Measurements from ENCODE around the gene ATP23. TPM values are rescaled to one million over a fixed set of nuclear protein-coding genes. Genes with fewer than 3 reads are reported as not detected.

Gene ATP23
- total and polyA plus RNA-seq, 10 of the 15 experiments (the other 5 are each of a cell fraction or from before 2014, with no cell fraction given): 1.6 to 28.1 (median 15.1) TPM

DNA sequence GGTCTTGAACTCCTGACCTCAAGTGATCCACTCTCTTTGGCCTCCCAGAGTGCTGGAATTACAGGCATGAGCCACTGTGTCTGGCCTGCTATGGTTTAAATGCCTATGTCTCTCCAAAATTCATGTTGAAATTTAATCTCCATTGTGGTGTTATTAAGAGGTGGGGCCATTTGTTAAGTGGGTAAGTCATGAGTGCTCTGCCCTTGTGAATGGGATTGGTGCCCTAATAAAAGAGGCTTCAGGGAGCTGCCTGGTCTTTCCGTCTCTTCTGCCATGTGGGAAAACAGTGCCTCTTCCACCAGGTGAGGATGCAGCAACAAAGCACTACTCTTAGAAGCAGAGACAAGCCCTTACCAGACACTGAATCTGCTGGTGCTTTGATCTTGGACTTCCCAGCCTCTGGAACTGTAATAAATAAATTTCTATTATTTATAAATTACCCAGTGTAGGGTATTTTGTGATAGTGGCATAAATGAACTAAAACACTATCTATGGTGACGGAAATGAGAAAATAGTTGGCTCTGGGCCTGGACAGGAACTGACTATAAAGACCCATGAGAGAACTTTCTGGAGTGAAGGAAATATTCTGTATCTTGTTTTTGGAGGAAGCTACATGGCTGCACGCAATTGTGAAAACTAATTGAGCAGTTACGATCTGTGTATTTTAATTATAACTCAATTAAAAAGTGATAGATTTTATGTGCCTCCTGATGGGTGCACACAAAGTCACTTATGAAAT is 12.1 kb upstream of the ATP23 start:
- no peak overlapping the region for H3K4me3 ChIP-seq
- SMC1A ChIA-PET (ENCODE audit: uncharacterized antibody, unreplicated experiment): interaction anchor here (0.6 kb wide), 1 partner anchor 1970 kb away, joined by 3 read pairs; no protein-coding TSS in a partner anchor
- H3K36me3 ChIP-seq (ENCODE audit: control insufficient read depth in 2 of 2, insufficient read depth in 2 of 2, low read length in 1 of 2): no peaks in the 10 kb centered on the region
- RAD21 ChIA-PET (ENCODE audit: unreplicated experiment): no interaction called here
- TF ChIP-seq SMC3 (IDR thresholded peaks at IDR 0.05; ENCODE audit: borderline replicate concordance, low read length) (no peak), SMARCA5 (IDR thresholded peaks at IDR 0.05) (no peak), KDM1A (IDR thresholded peaks at IDR 0.05; ENCODE audit: borderline replicate concordance) (no peak), TCF7 (IDR thresholded peaks at IDR 0.05; ENCODE audit: borderline replicate concordance) (no peak)
- TF ChIP-seq, protein P1, sequence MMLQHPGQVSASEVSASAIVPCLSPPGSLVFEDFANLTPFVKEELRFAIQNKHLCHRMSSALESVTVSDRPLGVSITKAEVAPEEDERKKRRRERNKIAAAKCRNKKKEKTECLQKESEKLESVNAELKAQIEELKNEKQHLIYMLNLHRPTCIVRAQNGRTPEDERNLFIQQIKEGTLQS (IDR thresholded peaks at IDR 0.05; ENCODE audit: borderline replicate concordance, extremely low read depth, low read depth, low read length): no peak
- H3K79me2 ChIP-seq (ENCODE audit: control insufficient read depth, insufficient read depth, low read length): no peaks in the 10 kb centered on the region
- BruUV-seq (replicated peaks): no TSS peak
- no peaks in the 10 kb centered on the region for H3K4me1 ChIP-seq (ENCODE audit: control insufficient read depth, insufficient read depth, low read length)
- ATAC-seq (no peak), DNase-seq (ENCODE audit: low read depth, low spot score) (no peak), FAIRE-seq (no peak)
- 95% methylated on average over 4 of the region's 4 CpGs for WGBS (ENCODE audit: insufficient coverage, insufficient replicate concordance, low lambda C conversion rate, missing lambda C conversion rate)
- no peak overlapping the region for H3K27ac ChIP-seq (ENCODE audit: control insufficient read depth, insufficient read depth)
- CTCF ChIA-PET: no interaction called here
- POLR2A ChIA-PET: no interaction called here
- no peaks in the 10 kb centered on the region for H4K20me1 ChIP-seq (ENCODE audit: control insufficient read depth, insufficient read depth)
- H3K27me3 ChIP-seq (replicated peaks in 1 of 2; ENCODE audit: control insufficient read depth in 2 of 2, insufficient read depth in 2 of 2, low read length in 1 of 2): no peaks in the 10 kb centered on the region
- H3K4me2 ChIP-seq (ENCODE audit: control insufficient read depth, insufficient read depth): no peak overlapping the region
- no peak overlapping the region for H2AFZ ChIP-seq (ENCODE audit: control insufficient read depth, low read depth, low read length)
- H3K9me3 ChIP-seq (replicated peaks; ENCODE audit: control insufficient read depth, insufficient read depth, low read length): no peaks in the 10 kb centered on the region
- intact Hi-C loops (cut with micrococcal nuclease; ENCODE audit: unreplicated experiment): no loop called here
- H3K9ac ChIP-seq (ENCODE audit: control insufficient read depth, insufficient read depth, low read length): no peak overlapping the region
- in situ Hi-C loops (cut with MboI): no loop called here

DNA sequence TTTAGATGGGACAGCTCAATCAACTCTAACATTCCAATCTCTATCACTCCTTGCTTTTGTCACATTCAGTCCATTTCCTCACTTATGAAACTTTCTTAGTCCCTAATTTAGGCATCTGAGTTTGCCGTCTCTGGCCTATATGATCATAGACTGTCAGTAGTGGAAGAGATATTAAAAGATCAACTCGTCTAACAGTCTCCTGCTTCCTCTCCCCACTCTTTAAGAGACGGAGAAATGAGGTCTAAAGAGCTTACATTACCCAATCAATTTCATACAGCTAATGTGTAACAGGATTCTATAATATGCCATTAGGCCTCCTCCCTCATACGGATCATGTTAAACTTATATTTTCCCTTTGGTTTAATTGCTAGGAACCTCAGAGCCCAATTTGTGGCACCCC is 6.5 kb upstream of the ATP23 start:
- FAIRE-seq (no peak), ATAC-seq (no peak), DNase-seq (ENCODE audit: low read depth, low spot score) (no peak)
- H3K27me3 ChIP-seq (replicated peaks in 1 of 2; ENCODE audit: control insufficient read depth in 2 of 2, insufficient read depth in 2 of 2, low read length in 1 of 2): no peaks in the 10 kb centered on the region
- no TSS peak for BruUV-seq (replicated peaks)
- H3K27ac ChIP-seq (ENCODE audit: control insufficient read depth, insufficient read depth): no peak overlapping the region
- ChIA-PET POLR2A (no interaction called here), RAD21 (ENCODE audit: unreplicated experiment) (interaction anchor here (0.6 kb wide), 1 partner anchor 1178 kb away, joined by 3 read pairs; no protein-coding TSS in a partner anchor), CTCF (interaction anchor here (0.8 kb wide), 1 partner anchor 152 kb away, joined by 3 read pairs; the partner anchor contains the start of gene TSFM), SMC1A (ENCODE audit: uncharacterized antibody, unreplicated experiment) (interaction anchor here (1.4 to 1.5 kb wide), 2 partner anchors 21 to 31 kb away, joined by 3 to 5 read pairs; no protein-coding TSS in a partner anchor)
- no peak overlapping the region for H3K9ac ChIP-seq (ENCODE audit: control insufficient read depth, insufficient read depth, low read length)
- H3K4me1 ChIP-seq (ENCODE audit: control insufficient read depth, insufficient read depth, low read length): no peaks in the 10 kb centered on the region
- 79% methylated on average over 4 of the region's 4 CpGs for WGBS (ENCODE audit: insufficient coverage, insufficient replicate concordance, low lambda C conversion rate, missing lambda C conversion rate)
- H4K20me1 ChIP-seq (ENCODE audit: control insufficient read depth, insufficient read depth): no peaks in the 10 kb centered on the region
- H3K4me2 ChIP-seq (ENCODE audit: control insufficient read depth, insufficient read depth): peak overlapping the region; percentile 68
- in situ Hi-C loops (cut with MboI): no loop called here
- peak overlapping the region; percentile 79; the same call in 1 of the 2 replicates for H3K4me3 ChIP-seq
- H3K36me3 ChIP-seq (ENCODE audit: control insufficient read depth in 2 of 2, insufficient read depth in 2 of 2, low read length in 1 of 2): no peaks in the 10 kb centered on the region
- no peaks in the 10 kb centered on the region for H3K9me3 ChIP-seq (replicated peaks; ENCODE audit: control insufficient read depth, insufficient read depth, low read length)
- intact Hi-C loops (cut with micrococcal nuclease; ENCODE audit: unreplicated experiment): no loop called here
- H3K79me2 ChIP-seq (ENCODE audit: control insufficient read depth, insufficient read depth, low read length): peaks cover 5% of the 10 kb centered on the region
- peak overlapping the region; percentile 24; the same call in 1 of the 2 replicates for H2AFZ ChIP-seq (ENCODE audit: control insufficient read depth, low read depth, low read length)
- TF ChIP-seq NR2F1 (conservative IDR thresholded peaks at IDR 0.05): no peak
- TF ChIP-seq IKZF2 (IDR thresholded peaks at IDR 0.05): no peak
- no peak for TF ChIP-seq ASH2L (IDR thresholded peaks at IDR 0.05; ENCODE audit: borderline replicate concordance, low read depth)
- TF ChIP-seq IKZF1 (conservative IDR thresholded peaks at IDR 0.05): no peak
- no peak for TF ChIP-seq NFYA (IDR thresholded peaks at IDR 0.05; ENCODE audit: borderline replicate concordance, low read depth, low read length)
- no peak for TF ChIP-seq TARDBP (IDR thresholded peaks at IDR 0.05; ENCODE audit: borderline replicate concordance)
- TF ChIP-seq, protein P2, sequence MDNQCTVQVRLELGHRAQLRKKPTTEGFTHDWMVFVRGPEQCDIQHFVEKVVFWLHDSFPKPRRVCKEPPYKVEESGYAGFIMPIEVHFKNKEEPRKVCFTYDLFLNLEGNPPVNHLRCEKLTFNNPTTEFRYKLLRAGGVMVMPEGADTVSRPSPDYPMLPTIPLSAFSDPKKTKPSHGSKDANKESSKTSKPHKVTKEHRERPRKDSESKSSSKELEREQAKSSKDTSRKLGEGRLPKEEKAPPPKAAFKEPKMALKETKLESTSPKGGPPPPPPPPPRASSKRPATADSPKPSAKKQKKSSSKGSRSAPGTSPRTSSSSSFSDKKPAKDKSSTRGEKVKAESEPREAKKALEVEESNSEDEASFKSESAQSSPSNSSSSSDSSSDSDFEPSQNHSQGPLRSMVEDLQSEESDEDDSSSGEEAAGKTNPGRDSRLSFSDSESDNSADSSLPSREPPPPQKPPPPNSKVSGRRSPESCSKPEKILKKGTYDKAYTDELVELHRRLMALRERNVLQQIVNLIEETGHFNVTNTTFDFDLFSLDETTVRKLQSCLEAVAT (IDR thresholded peaks at IDR 0.05): no peak
- TF ChIP-seq MTA2 (IDR thresholded peaks at IDR 0.05; ENCODE audit: low read depth): no peak
- no peak for TF ChIP-seq GABPA (IDR thresholded peaks at IDR 0.05; ENCODE audit: low read depth)
- TF ChIP-seq NFYB (IDR thresholded peaks at IDR 0.05; ENCODE audit: insufficient read depth, low read depth, low read length): no peak
- TF ChIP-seq CBX3 (IDR thresholded peaks at IDR 0.05; ENCODE audit: borderline replicate concordance, low read depth): no peak
- TF ChIP-seq CHD2 (IDR thresholded peaks at IDR 0.05; ENCODE audit: borderline replicate concordance, low read depth, low read length): no peak
